HG02938 (cell line): ENCODE data around the gene EMB.
"Not testable (repeated sequence)": the region's sequence is repeated elsewhere in the genome, so short reads cannot be mapped to it uniquely, and the experiment has no call there.

Experiments
- ATAC-seq: cut with Tn5 transposase; IDR thresholded peaks from one replicate; pipeline ENCODE4 v1.9.1; 2021; ENCODE audit warnings: mild to moderate bottlenecking, moderate library complexity; ENCODE audit not compliant: unreplicated experiment

EMB gene

GRCh38 chr5:50440651-50441492, at the start of gene EMB:
Gene EMB, minus strand, starts transcription at chr5:50441288. Its CDS starts 137 bp downstream, at chr5:50441151.
- ATAC-seq: peak; percentile 57

- ATAC-seq: not testable (repeated sequence)
Observed at GRCh38 chr5:50489491-50489890, 48.4 kb upstream of the EMB start.

GRCh38 chr5:50478790-50479189, 37.7 kb upstream of the EMB start:
- ATAC-seq: not testable (repeated sequence)

- peak; percentile 100 for ATAC-seq
Observed at GRCh38 chr5:50476549-50476948, 35.5 kb upstream of the EMB start.

- not testable (repeated sequence) for ATAC-seq
Observed at GRCh38 chr5:50465015-50465414, 23.9 kb upstream of the EMB start.

GRCh38 chr5:50463726-50464125, 22.6 kb upstream of the EMB start:
- no peak for ATAC-seq

- no peak for ATAC-seq
Observed at GRCh38 chr5:50463047-50463446, 22.0 kb upstream of the EMB start.

- ATAC-seq: not testable (repeated sequence)
Observed at GRCh38 chr5:50462579-50462978, 21.5 kb upstream of the EMB start.

- not testable (repeated sequence) for ATAC-seq
Observed at GRCh38 chr5:50458372-50458771, 17.3 kb upstream of the EMB start.

- ATAC-seq: not testable (repeated sequence)
Observed at GRCh38 chr5:50449241-50449640, 8.2 kb upstream of the EMB start.

- no peak for ATAC-seq
Observed at GRCh38 chr5:50447941-50448340, 6.9 kb upstream of the EMB start.

GRCh38 chr5:50447228-50447627, 6.1 kb upstream of the EMB start:
- ATAC-seq: no peak

- ATAC-seq: peak; percentile 71
Observed at GRCh38 chr5:50445296-50445949, 4.3 kb upstream of the EMB start.

GRCh38 chr5:50442559-50443539, 1.8 kb upstream of the EMB start:
- ATAC-seq: not testable (repeated sequence)

GRCh38 chr5:50441493-50441955, 436 bp upstream of the EMB start:
- peak; percentile 3 for ATAC-seq

- no peak for ATAC-seq
Observed at GRCh38 chr5:50439221-50439620, 1.9 kb downstream of the EMB start.

- ATAC-seq: not testable (repeated sequence)
Observed at GRCh38 chr5:50438060-50438459, 3.0 kb downstream of the EMB start.

- ATAC-seq: no peak
Observed at GRCh38 chr5:50435168-50435567, 5.9 kb downstream of the EMB start.

GRCh38 chr5:50431133-50431904, 9.8 kb downstream of the EMB start:
- not testable (repeated sequence) for ATAC-seq
